GM23248 (cell line): ENCODE results near the gene BOD1.

Experiments
- EZH2 ChIP-seq: fragments of 200-600 bp; sonication (generic); IDR thresholded peaks from 2 replicates; pipeline ENCODE4 v1.6.1; 2018; ENCODE audit warnings: antibody characterized with exemption, mild to moderate bottlenecking; ENCODE audit not compliant: insufficient read depth, poor library complexity, severe bottlenecking
- EZH2phosphoT487 ChIP-seq: fragments of 200-600 bp; sonication (generic); IDR thresholded peaks from 2 replicates; pipeline ENCODE4 v1.6.1; 2018; ENCODE audit warnings: antibody characterized with exemption, moderate library complexity, mild to moderate bottlenecking, low read depth; ENCODE audit not compliant: insufficient read depth

DNA sequence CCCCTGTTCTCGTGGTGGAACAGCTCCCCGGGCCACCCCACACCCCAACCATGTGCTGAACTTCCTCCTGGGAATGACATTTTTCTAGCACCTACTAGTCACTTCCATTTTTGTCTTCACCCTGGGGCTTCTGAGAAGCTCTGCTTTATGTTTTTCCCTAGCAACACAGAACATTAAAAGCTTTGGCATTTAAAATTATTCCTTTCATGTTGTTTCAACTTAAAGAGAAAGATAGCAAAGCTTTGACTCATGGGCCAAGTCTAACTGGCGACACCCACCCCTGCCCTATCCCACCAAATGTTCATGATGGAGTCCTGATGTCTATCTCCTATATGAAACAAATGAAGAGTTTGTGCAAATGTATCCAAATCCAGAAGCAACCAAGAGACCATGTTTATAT lies 22.4 kb downstream of the BOD1 start:
- no peak for TF ChIP-seq EZH2phosphoT487
- no peak for TF ChIP-seq EZH2
